Transverse colon (tissue), 4 donors: ENCODE measurements around the gene RALGPS1. TPM values are rescaled to one million over a fixed set of nuclear protein-coding genes. Genes with fewer than 3 reads are reported as not detected.

ENCODE experiments used
- DNase-seq: peaks from one replicate; pipeline ENCODE4 v3.0.0-alpha.2; 2019
- H3K27ac ChIP-seq, 4 donors: fragments of 200-600 bp; sonication (generic); 2 replicates each; pipeline ENCODE4 v1.5.1; 2016 to 2018; ENCODE audit warnings: inconsistent platforms in 4 of 4
- H3K27me3 ChIP-seq: fragments of 200-600 bp; sonication (generic); 2 replicates; pipeline ENCODE4 v1.5.1; 2017; ENCODE audit warnings: inconsistent platforms
- H3K36me3 ChIP-seq, 4 donors: fragments of 200-600 bp; sonication (generic); 2 replicates each; pipeline ENCODE4 v1.5.1; 2017 to 2019; ENCODE audit warnings: inconsistent platforms in 4 of 4
- H3K4me1 ChIP-seq, 4 donors: fragments of 200-600 bp; sonication (generic); 2 replicates each; pipeline ENCODE4 v1.5.1; 2017 to 2020; ENCODE audit warnings: inconsistent platforms in 4 of 4
- H3K4me3 ChIP-seq, 4 donors: fragments of 200-600 bp; sonication (generic); 1 replicate in 1 of 4; 2 replicates in 3 of 4; pipeline versions ENCODE4 v1.5.1 to v1.6.1; 2017 to 2019; ENCODE audit warnings: inconsistent platforms in 4 of 4
- H3K9me3 ChIP-seq, 2 donors: fragments of 200-600 bp; sonication (generic); 2 replicates each; pipeline ENCODE4 v1.5.1; 2017 to 2019; ENCODE audit warnings: inconsistent platforms in 2 of 2
- EP300 ChIP-seq: sonication (generic); formaldehyde crosslinking; IDR thresholded peaks from one replicate; pipeline ENCODE4 v1.6.1; 2017; ENCODE audit warnings: antibody characterized with exemption, low read depth
- POLR2A ChIP-seq: fragments of 450-650 bp; IDR thresholded peaks from one replicate; pipeline ENCODE4 v1.6.1; 2016; ENCODE audit warnings: antibody characterized with exemption, mild to moderate bottlenecking, moderate library complexity
- POLR2AphosphoS5 ChIP-seq, 3 donors: sonication (generic); formaldehyde crosslinking; IDR thresholded peaks; one replicate each; pipeline ENCODE4 v1.6.1; 2016; ENCODE audit warnings: antibody characterized with exemption in 3 of 3
- WGBS, 2 donors: methylation state at CpG; one replicate each; pipeline ENCODE4 v1.1.5; 2018; ENCODE audit warnings: low coverage in 1 of 2; 5-methylcytosine and 5-hydroxymethylcytosine counted together
- in situ Hi-C, 4 donors: fragments of 200-750 bp; cut with MboI; loops; one replicate each; pipeline versions ENCODE4 v1.15.0 to v1.15.1; 2017; ENCODE audit warnings: low sequenced_read_pairs in 3 of 4, low pct_ligation_motif_present in 1 of 4, low pct_unique_long_range_greater_than_20kb in 1 of 4
- intact Hi-C: fragments of 100-400 bp; cut with DNase I; formaldehyde crosslinking; loops from one replicate; pipeline ENCODE4 v1.15.1; 2023; ENCODE audit warnings: low total_unique reads
- total RNA-seq, 4 donors: library from RNA; depleted of rRNA; stranded (reverse); fragments of >200 nt; gene quantifications; one replicate each; pipeline ENCODE4 v1.1.0, GENCODE V29; 2016
- TF ChIP-seq, protein P1 (sequence below), 5 experiments: fragments of 200-600 bp in 3 of 5; fragments of 450-650 bp in 2 of 5; sonication (generic) in 3 of 5; IDR thresholded peaks; 1 replicate in 2 of 5; 2 replicates in 3 of 5; pipeline ENCODE4 v1.5.1; 2016 to 2017; ENCODE audit warnings: antibody characterized with exemption in 5 of 5, inconsistent platforms in 3 of 5, mild to moderate bottlenecking in 2 of 5, moderate library complexity in 1 of 5

Gene RALGPS1
- total RNA-seq, 4 donors from 2014 or later, result 46.0 to 119 (median 87.6) TPM

DNA sequence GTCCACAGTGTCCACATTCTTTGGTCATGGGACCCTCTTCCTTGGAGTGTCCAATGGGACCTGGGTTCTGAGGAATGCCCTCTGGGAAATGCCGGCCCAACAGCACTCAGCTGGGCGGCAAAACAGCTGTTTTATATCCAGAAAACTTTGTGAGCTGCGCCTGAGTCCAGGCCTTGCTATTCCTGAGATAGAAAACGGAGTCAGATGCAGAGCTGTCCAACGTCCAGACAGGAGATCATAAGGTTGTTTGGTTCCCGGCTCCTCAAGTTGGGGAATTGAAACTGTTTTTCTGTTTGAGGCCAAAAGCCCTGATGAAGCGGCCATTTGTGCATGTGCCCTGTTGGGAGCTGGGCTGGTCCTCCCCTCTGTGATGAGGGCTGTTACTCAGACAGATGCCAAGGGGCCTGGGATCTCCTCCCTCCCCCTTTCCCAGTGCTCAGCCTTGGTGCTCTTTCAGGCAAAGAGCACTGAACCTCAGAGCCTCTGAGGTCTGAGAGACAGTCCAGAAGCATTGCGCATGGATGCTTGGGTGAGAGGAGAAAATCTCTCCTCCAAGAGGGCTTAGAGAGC, 283.4 kb downstream of the RALGPS1 start:
- TF ChIP-seq, protein P1, sequence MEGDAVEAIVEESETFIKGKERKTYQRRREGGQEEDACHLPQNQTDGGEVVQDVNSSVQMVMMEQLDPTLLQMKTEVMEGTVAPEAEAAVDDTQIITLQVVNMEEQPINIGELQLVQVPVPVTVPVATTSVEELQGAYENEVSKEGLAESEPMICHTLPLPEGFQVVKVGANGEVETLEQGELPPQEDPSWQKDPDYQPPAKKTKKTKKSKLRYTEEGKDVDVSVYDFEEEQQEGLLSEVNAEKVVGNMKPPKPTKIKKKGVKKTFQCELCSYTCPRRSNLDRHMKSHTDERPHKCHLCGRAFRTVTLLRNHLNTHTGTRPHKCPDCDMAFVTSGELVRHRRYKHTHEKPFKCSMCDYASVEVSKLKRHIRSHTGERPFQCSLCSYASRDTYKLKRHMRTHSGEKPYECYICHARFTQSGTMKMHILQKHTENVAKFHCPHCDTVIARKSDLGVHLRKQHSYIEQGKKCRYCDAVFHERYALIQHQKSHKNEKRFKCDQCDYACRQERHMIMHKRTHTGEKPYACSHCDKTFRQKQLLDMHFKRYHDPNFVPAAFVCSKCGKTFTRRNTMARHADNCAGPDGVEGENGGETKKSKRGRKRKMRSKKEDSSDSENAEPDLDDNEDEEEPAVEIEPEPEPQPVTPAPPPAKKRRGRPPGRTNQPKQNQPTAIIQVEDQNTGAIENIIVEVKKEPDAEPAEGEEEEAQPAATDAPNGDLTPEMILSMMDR (IDR thresholded peaks at IDR 0.05), result no peak
- TF ChIP-seq POLR2AphosphoS5 (IDR thresholded peaks at IDR 0.05) (no peak), POLR2A (no peak), EP300 (no peak)
- WGBS, 2 donors, result 77 to 100% methylated on average over 1 to 8 of the region's 8 CpGs
- Histone ChIP-seq H3K4me1 (peaks cover 12 to 22% (median 15%) of the 10 kb centered on the region in 4 donors), H3K9me3 (no peaks in the 10 kb centered on the region), H3K36me3 (no peaks in the 10 kb centered on the region), H3K27me3 (no peaks in the 10 kb centered on the region), H3K4me3 (no peak overlapping the region), H3K27ac (peak overlapping the region; percentile 26 to 74 (median 45))
- DNase-seq, result no peak
- intact Hi-C loops (loop anchor here (10.0 kb wide), 1 partner anchor 233 kb away; no protein-coding TSS in a partner anchor), in situ Hi-C loops (loop anchor here (5.0 to 10.0 kb wide), 2 partner anchors 233 to 256 kb away; no protein-coding TSS in a partner anchor)

DNA sequence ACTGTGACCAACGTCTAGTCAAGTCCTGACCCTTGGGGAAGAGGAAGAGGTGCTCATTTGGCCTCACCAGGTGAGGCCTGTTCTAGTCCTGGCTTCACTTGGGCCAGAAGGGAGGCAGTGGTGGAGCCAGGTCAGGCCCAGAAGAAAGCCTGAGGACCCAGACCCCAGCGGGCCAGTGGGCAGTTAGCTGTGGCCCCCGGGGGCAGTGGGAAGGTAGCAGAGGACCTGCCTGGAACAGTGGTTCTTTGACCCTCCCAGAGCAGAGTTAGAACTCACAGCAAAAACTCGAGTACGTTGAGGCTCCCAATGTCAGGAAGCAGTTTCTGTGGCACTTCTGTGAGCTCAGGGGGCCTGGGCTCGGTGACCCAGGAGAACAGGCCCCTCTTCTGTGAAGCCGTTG, 284.0 kb downstream of the RALGPS1 start:
- in situ Hi-C loops, result loop anchor here (5.0 to 10.0 kb wide), 2 partner anchors 234 to 256 kb away; no protein-coding TSS in a partner anchor
- no peak for DNase-seq
- intact Hi-C loops, result loop anchor here (10.0 kb wide), 1 partner anchor 234 kb away; no protein-coding TSS in a partner anchor
- H3K36me3 ChIP-seq, result no peaks in the 10 kb centered on the region
- H3K27me3 ChIP-seq, result no peaks in the 10 kb centered on the region
- peaks cover 12 to 22% (median 15%) of the 10 kb centered on the region in 4 donors for H3K4me1 ChIP-seq
- H3K9me3 ChIP-seq, result no peaks in the 10 kb centered on the region
- 84% methylated on average over 5 of the region's 7 CpGs; no CpG with 5 or more reads in 1 of the 2 donors for WGBS, 2 donors
- TF ChIP-seq POLR2A, result no peak
- TF ChIP-seq, protein P1 (IDR thresholded peaks at IDR 0.05), result no peak
- TF ChIP-seq POLR2AphosphoS5 (IDR thresholded peaks at IDR 0.05), result no peak
- TF ChIP-seq EP300, result no peak
- no peak overlapping the region for H3K4me3 ChIP-seq
- peak overlapping the region; percentile 26 to 74 (median 45) for H3K27ac ChIP-seq

DNA sequence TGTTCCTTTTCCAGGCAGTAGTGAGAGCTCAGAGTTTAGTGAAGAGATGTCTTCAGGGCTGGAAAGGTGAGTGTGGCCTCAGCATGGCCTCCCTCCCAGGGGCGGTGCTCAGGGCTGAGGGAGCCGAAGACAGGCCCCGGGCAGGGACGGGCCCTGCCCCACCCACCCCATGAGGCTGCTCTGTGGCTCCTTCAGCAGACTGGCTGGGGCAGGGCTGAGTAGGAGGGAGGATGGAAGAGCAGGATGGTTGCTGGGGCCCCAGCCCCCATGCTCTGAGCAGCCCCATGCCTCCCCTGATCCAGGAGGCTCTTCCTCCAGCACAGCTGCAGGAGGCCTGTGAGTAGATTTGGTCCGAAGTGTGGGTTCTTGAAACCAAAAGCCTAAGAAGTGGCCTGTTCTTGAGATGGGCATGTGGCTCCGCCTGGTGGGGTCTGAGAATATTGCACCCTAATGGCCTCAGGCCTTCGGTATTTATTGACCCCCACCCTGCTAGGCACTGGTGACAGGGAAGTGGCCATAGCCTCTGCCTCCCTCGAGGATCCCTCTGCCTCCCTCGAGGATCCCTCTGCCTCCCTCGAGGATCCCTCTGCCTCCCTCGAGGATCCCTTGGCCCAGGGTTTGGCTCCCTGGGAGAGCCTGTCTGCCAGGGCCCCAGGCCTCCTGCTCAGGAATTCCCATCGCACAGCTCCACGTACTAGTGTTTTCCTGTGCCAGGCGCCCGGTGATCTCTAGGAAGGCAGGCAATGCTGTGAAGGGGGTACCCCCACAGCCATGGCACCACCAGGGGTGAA, 284.6 kb downstream of the RALGPS1 start:
- intact Hi-C loops, result loop anchor here (1.0 to 10.0 kb wide), 2 partner anchors 234 to 258 kb away; no protein-coding TSS in a partner anchor
- in situ Hi-C loops, result loop anchor here (5.0 to 10.0 kb wide), 2 partner anchors 234 to 257 kb away; no protein-coding TSS in a partner anchor
- no peaks in the 10 kb centered on the region for H3K36me3 ChIP-seq
- peak overlapping the region; percentile 26 to 74 (median 45) for H3K27ac ChIP-seq
- DNase-seq, result peak; percentile 84
- H3K4me3 ChIP-seq, result no peak overlapping the region
- H3K27me3 ChIP-seq, result no peaks in the 10 kb centered on the region
- H3K4me1 ChIP-seq, result peaks cover 12 to 22% (median 15%) of the 10 kb centered on the region in 4 donors
- TF ChIP-seq, protein P1 (IDR thresholded peaks at IDR 0.05), result peak; percentile 91 to 98 (median 93)
- TF ChIP-seq POLR2A, result no peak
- TF ChIP-seq POLR2AphosphoS5 (IDR thresholded peaks at IDR 0.05), result no peak
- WGBS, 2 donors, result 33 to 34% methylated on average over 1 to 15 of the region's 15 CpGs
- H3K9me3 ChIP-seq, result no peaks in the 10 kb centered on the region
